ENCODE results near the gene TBKBP1.
A peak's percentile ranks its signal among the peaks of the same experiment; 100 is the strongest.

Gene TBKBP1

DNA sequence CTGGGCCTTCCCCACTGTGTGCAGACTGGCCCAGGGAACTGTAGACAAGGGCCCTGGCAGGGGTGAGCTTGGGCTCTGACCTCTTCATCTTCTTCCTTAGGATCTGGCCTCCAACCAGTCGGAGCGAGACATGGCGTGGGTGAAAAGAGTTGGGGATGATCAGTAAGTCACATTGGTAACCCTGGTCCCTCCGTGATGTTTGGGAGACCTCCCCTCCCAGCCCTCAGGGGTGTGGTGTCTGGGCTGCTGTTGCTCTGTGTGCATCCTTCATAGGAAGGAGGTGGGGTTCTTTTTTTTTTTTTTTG, 5.5 kb downstream of the TBKBP1 start:
- DNase-seq = no peak

DNA sequence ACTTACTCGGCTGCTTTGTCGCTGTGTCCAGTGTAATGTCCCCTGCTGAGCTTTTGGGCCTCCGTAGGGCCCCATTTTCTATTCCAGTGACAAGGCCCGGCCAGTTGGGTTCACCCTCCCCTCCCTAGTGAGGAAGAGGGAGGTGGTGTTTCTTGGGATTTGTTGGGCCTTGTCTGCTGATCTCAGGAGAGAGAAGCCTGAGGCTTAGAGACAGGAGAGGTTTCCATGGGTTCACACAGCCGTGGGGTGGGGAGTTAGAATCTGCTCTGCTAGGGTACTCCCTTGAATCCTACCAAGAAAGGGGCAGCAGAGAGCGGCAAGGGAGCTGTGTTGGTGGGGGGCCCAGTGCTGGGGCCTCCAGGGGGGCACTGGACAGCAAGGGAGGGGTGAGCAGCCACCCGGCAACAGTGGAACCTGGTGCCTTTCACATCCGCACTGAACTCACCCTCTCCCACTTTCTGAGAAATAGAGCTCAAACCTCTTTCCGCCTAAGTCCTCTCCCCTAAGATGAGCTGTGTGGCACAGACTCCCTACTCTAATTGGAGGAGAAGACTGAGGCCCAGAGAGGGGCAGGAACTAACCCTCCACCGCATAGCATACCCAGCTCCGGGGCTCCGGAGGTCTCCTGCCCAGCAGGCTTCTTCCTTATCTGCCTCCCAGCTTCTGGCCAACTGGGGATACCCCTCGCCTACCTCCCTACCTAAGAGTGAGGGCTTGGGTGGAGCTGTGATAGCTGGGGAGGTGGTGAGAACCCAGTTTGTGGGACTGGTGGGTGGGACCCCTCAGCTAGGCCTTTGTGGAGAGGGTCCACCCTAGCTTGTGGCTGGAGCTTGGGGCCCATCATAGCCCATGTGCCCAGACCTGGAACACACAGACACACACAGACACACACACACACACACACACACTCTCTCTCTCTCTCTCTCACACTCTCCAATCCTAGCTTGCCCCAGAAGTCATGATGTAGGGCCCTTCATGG, 6.8 kb downstream of the TBKBP1 start:
- peak; percentile 72 for DNase-seq

- peak; percentile 55 for DNase-seq
Measured at GRCh38 chr17:47701608-47702007, 7.6 kb downstream of the TBKBP1 start.

GRCh38 chr17:47702391-47702995, 8.5 kb downstream of the TBKBP1 start:
- no peak for DNase-seq

DNA sequence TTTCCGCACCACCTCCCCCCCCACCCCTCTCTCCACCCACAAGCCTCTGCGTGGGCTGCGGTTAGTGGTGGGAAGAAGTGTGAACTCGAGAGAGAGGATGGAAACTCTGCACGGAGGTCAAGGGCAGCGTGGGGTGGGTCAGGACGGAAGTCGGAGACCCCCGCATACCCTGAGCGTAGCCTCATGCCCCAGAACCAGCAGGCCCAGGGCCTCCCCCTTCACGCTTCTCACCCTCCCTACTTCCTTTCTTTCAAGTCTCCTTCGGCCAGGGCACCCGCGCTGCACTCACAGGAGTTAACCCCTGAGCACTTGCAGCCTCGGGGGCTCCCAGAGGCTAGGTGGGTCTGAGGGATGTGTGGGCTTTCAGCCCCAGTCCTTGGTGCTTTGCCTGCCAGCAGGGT, 9.2 kb downstream of the TBKBP1 start:
- DNase-seq = peak; percentile 87

DNA sequence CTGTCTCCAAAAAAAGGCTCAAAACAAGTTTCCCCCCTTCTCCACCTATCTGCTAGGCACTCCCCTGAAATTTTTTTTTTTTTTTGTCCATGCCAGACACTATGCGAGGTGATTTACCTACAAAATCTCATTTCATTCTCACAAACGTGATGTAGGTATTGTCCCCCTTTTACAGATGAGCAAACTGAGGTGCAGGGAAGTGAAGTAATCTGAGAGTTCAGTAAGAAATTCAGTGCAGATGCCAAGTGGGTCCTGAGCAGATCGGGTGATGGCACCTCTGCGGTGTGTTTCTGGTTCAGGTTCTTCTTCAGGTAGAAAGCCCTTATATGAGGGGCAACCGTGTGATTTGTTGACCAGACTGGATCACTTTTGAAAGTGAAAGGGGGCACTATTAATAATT, 9.7 kb downstream of the TBKBP1 start:
- DNase-seq = no peak

DNA sequence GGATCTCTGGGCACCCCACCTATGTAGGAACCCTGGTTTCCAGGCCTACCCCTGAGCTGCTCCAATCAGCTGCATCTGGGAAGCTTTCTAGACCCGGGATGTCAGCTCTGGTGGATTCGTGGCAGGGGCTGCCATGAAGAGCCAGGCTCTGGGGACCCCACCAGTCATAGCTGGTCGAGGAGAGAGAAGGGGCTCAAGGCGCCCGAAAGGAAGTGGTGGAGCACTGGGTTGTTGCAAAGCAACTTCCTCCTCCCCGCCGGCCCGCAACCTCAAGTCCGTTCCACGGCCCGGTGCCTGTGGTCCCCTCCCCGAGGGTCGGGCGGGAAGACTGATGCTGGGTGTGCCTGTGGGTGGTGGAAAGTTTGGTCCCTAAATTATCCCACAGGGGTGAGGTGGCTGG, 10.2 kb downstream of the TBKBP1 start:
- DNase-seq = peak; percentile 73

DNA sequence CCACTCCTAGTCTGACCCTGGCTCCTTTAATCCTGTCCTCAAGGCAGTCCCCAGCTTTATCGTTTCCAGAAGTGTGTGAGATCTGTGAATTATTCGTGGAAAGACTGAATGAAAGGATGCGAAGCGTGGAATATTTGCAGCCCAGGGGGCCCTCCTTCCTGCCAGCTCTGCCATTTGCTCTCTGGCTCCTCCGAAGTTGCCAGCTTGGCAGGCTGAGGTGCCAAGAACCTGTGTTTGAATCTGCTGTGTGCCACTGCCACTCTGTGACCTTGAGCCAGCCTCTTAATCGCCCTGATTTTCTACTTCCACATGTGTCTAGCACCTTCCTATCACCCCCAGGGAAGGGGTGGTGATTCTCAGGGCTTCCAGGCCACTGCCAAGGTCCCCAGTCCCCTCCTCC, 10.8 kb downstream of the TBKBP1 start:
- no peak for DNase-seq

DNA sequence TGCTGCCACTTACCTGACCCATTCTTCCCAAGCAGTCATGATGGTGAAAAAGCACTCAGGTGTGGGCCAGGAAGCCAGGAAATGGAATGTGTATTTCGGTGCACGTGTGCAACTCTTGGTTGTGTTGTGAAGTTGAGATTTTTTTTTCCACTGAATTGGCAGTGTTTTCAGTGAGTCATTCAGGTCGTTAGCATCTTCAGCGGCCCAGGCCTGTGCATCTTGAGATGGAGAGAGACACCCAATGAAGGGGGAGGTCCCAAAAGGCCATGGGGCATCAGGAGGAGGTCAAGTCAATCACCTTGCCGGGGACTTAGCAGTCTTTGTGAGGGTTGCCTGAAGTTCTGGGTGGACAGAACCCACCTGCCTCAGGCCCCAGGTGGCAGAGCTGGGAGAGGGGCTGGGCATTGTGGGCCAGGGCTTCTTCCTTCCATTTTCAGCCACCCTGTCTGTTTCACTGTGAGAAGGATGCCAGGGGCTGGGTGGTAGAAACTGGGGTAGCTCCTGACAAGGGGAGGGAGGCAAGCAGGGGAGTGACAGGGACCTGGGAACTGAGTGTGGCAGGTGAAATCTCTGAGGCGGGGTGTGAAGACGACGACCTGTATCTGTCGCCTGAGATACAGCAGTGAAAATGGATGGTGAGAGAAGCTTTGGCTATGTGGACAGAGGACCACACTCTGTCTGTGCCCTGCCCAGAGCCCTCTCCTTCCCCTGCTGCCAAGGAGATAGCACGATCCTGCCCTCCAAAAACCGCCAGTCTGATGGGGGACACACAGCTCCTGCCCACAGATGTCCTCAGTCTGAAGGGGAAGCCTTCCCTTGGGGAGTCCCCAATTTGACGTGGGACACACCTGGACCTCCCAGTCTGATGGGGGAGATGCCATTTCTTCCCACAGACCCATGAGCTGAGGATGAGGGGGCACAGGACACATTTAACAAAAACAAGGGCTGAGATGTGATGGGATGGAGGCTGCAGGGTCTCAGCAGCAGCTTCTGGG, 11.9 kb downstream of the TBKBP1 start:
- peak; percentile 75 for DNase-seq

- DNase-seq = no peak
Measured at GRCh38 chr17:47707056-47707804, 13.3 kb downstream of the TBKBP1 start.

GRCh38 chr17:47707884-47708283, 13.9 kb downstream of the TBKBP1 start:
- DNase-seq = no peak

DNA sequence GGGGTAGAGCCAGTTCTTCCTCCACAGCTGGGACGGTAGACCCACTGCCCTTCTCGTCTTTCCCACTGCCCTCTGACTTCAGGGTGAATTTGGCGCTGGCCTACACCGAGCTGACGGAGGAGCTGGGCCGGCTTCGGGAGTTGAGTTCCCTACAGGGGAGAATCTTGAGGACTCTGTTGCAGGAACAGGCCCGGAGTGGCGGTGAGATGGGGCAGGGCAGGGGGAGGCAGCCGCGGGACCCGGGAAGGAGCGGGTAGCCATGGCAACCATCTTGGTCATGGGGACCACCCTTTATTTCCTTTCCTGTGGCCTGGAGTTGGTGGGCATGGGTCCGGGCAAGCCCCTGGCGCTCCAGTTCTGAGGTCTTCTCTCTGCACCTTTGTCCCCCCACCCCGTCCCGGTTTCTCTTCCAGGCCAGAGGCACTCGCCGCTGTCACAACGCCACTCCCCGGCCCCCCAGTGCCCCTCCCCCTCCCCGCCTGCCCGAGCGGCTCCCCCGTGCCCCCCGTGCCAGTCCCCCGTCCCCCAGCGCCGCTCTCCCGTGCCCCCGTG, 14.4 kb downstream of the TBKBP1 start:
- DNase-seq = no peak

DNA sequence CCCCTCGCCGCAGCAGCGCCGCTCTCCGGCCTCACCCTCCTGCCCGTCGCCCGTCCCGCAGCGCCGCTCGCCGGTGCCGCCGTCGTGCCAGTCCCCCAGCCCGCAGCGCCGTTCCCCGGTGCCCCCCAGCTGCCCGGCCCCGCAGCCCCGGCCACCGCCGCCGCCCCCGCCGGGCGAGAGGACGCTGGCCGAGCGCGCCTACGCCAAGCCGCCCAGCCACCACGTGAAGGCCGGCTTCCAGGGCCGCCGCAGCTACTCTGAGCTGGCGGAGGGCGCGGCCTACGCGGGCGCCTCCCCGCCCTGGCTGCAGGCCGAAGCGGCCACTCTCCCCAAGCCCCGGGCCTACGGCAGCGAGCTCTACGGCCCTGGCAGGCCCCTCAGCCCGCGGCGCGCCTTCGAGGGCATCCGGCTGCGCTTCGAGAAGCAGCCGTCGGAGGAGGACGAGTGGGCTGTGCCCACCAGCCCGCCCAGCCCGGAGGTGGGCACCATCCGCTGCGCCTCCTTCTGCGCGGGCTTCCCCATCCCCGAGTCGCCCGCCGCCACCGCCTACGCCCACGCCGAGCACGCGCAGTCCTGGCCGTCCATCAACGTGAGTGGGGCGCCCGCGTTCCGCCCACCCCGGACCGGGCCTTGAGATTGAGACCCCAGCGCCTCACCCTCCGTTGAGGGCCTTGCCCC, 15.0 kb downstream of the TBKBP1 start:
- no peak for DNase-seq

DNA sequence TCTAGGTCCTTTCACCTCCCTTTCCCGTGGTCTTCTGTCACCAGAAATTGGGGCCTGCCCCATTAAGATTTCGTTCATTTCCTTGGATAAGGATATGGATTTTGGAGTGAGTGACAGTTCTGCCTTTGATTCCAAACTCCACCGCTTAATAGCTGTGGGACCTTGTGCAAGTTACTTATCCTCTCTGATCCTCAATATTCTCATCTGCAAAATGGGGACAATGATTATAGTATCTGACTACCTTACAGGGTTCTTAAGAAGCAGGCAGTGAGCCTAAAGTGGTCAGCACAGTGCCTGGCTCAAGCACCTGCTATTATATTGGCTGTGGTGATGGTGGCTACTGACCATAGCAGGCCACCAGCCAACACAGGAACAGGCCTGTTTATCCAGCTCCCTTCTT, 15.6 kb downstream of the TBKBP1 start:
- DNase-seq = no peak

GRCh38 chr17:47711366-47712099, 17.6 kb downstream of the TBKBP1 start:
- DNase-seq = no peak

DNA sequence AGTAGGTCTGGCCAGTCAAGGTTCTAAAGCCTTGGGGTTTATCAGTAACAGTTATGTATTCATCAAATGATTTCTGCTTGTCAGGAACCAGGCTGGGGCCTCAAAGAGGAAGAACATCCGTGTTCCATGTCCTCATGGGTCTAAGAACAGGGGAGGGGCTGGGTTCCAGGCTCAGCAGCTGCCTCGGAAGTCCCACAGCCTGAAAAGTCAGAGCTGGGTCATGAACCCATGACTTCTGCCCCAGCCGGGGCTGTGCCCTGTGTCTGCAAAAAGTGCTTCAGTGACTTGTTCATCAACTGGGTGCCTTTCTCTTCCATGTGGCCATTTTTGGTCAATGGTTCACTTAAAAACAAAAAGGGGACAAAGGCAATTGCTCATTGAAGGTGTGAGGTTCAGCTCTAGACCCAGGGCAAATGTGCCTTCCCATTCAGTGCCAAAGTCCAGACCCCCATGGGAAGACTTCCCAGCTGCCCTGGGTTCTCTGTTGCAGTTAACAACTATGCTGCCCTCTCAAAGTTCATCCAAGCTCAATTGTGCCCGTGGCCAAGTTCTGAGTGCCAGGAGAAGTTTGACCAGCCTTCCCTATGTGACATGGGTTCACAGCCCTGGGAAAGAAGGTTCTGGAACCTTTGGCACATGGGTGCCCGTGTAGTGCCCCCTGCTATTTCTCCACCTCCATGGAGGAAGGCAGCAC, 18.5 kb downstream of the TBKBP1 start:
- no peak for DNase-seq

DNA sequence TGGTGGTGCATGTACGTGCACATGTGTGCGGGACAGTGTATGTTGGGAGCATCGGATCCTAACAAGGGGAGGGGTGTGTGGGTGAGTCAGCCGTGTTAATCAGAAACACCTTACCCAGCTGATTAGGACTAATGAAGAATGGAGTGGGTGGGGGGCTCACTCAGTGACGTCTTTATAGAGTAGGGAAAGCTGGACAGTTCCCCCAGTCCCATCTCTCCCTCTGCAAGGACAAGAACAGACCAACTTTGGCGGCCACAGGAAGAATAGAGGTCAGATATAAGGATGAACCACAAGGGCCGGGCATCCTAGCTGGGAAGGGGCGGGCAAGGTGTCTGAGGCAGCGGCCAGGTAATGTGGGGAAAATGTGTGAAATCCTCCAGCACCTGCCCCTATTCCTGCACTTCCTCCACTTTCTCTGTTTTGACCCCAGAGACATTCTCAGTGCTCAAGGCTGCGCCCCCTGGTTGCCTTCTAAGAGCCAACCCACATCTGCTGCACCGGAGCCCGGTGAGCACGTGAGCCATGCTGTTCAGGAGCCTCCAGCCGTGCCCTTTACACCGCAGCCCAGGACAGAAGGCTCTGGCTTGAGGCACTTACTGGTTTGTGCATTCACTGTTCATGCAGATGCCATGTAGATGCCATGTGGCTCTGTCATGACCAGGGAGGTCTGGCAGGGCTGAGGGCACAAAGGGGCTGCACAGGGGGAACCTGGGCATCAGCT, 20.2 kb downstream of the TBKBP1 start:
- no peak for DNase-seq

GRCh38 chr17:47714773-47715396, 20.9 kb downstream of the TBKBP1 start:
- DNase-seq = peak; percentile 43
